ENCODE data around the gene JUNB. TPM values are rescaled to one million over a fixed set of nuclear protein-coding genes. Genes with fewer than 3 reads are reported as not detected.

Gene JUNB
- total RNA-seq, 1 donor from 2014 or later, result 5.7 TPM

- H3K27ac Mint-ChIP-seq, result no peak overlapping the region
- peak; percentile 72 for DNase-seq (ENCODE audit: low spot score, unreplicated experiment)
- peaks cover 10% of the 10 kb centered on the region for H3K27me3 Mint-ChIP-seq
- peak; percentile 99 for TF ChIP-seq CTCF (IDR thresholded peaks at IDR 0.05; ENCODE audit: unreplicated experiment)
- peaks cover 3% of the 10 kb centered on the region for H3K36me3 Mint-ChIP-seq (ENCODE audit: insufficient read depth)
- H3K9me3 Mint-ChIP-seq (ENCODE audit: low read depth), result no peaks in the 10 kb centered on the region
- peaks cover 5% of the 10 kb centered on the region for H3K4me1 Mint-ChIP-seq (ENCODE audit: low read depth)
- peak overlapping the region; percentile 35 for H3K4me3 Mint-ChIP-seq (ENCODE audit: low read depth)
Measured at GRCh38 chr19:12757544-12758274, 33.6 kb upstream of the JUNB start.

GRCh38 chr19:12759686-12760085, 31.6 kb upstream of the JUNB start:
- no peak overlapping the region for H3K4me3 Mint-ChIP-seq (ENCODE audit: low read depth)

GRCh38 chr19:12763100-12763499, 28.2 kb upstream of the JUNB start:
- Mint-ChIP-seq H3K9me3 (ENCODE audit: low read depth) (no peaks in the 10 kb centered on the region), H3K4me1 (ENCODE audit: low read depth) (no peaks in the 10 kb centered on the region), H3K27ac (no peak overlapping the region), H3K36me3 (ENCODE audit: insufficient read depth) (peaks cover 20% of the 10 kb centered on the region), H3K27me3 (no peaks in the 10 kb centered on the region), H3K4me3 (ENCODE audit: low read depth) (no peak overlapping the region)
- no peak for TF ChIP-seq CTCF (IDR thresholded peaks at IDR 0.05; ENCODE audit: unreplicated experiment)
- no peak for DNase-seq (ENCODE audit: low spot score, unreplicated experiment)

More at GRCh38 chr19:12759686-12760085, 31.6 kb upstream of the JUNB start:
- Mint-ChIP-seq H3K36me3 (ENCODE audit: insufficient read depth) (peaks cover 7% of the 10 kb centered on the region), H3K9me3 (ENCODE audit: low read depth) (no peaks in the 10 kb centered on the region), H3K4me1 (ENCODE audit: low read depth) (peaks cover 5% of the 10 kb centered on the region), H3K27ac (no peak overlapping the region), H3K27me3 (no peaks in the 10 kb centered on the region)
- DNase-seq (ENCODE audit: low spot score, unreplicated experiment), result no peak
- TF ChIP-seq CTCF (IDR thresholded peaks at IDR 0.05; ENCODE audit: unreplicated experiment), result no peak

GRCh38 chr19:12764698-12765097, 26.6 kb upstream of the JUNB start:
- Mint-ChIP-seq H3K4me1 (ENCODE audit: low read depth) (peaks cover 2% of the 10 kb centered on the region), H3K4me3 (ENCODE audit: low read depth) (no peak overlapping the region), H3K27ac (no peak overlapping the region), H3K9me3 (ENCODE audit: low read depth) (no peaks in the 10 kb centered on the region), H3K27me3 (no peaks in the 10 kb centered on the region), H3K36me3 (ENCODE audit: insufficient read depth) (peaks cover 21% of the 10 kb centered on the region)
- TF ChIP-seq CTCF (IDR thresholded peaks at IDR 0.05; ENCODE audit: unreplicated experiment), result no peak
- no peak for DNase-seq (ENCODE audit: low spot score, unreplicated experiment)

- Mint-ChIP-seq H3K4me1 (ENCODE audit: low read depth) (peaks cover 2% of the 10 kb centered on the region), H3K27me3 (no peaks in the 10 kb centered on the region), H3K36me3 (ENCODE audit: insufficient read depth) (peaks cover 18% of the 10 kb centered on the region), H3K9me3 (ENCODE audit: low read depth) (no peaks in the 10 kb centered on the region), H3K27ac (no peak overlapping the region), H3K4me3 (ENCODE audit: low read depth) (peak overlapping the region; percentile 55)
- TF ChIP-seq CTCF (IDR thresholded peaks at IDR 0.05; ENCODE audit: unreplicated experiment), result peak; percentile 72
- DNase-seq (ENCODE audit: low spot score, unreplicated experiment), result peak; percentile 70
Measured at GRCh38 chr19:12766051-12766521, 25.2 kb upstream of the JUNB start.
